Measurements from ENCODE around the gene NTRK3.
"Not testable (repeated sequence)": the region's sequence is repeated elsewhere in the genome, so short reads cannot be mapped to it uniquely, and the experiment has no call there.

The NTRK3 gene

GRCh38 chr15:87846746-87847145 lies 409.8 kb downstream of the NTRK3 start:
- Histone ChIP-seq H3K9ac (ENCODE audit: insufficient read length) (no peak overlapping the region), H3K4me3 (no peak overlapping the region), H3K27ac (no peak overlapping the region), H3K9me3 (ENCODE audit: low read depth, low read length) (no peaks in the 10 kb centered on the region), H3K36me3 (ENCODE audit: insufficient read depth, low read length) (no peaks in the 10 kb centered on the region)
- TF ChIP-seq EZH2 (IDR thresholded peaks at IDR 0.05) (no peak), FOXP2 (optimal IDR thresholded peaks at IDR 0.05; ENCODE audit: control extremely low read depth, extremely low read length, insufficient read depth) (no peak), POLR2AphosphoS5 (IDR thresholded peaks at IDR 0.05; ENCODE audit: borderline replicate concordance, low read depth, low read length) (no peak)
- no peak for DNase-seq (ENCODE audit: low read depth, low spot score)

- no peak for DNase-seq (ENCODE audit: low read depth, low spot score)
- TF ChIP-seq EZH2 (IDR thresholded peaks at IDR 0.05) (no peak), POLR2AphosphoS5 (IDR thresholded peaks at IDR 0.05; ENCODE audit: borderline replicate concordance, low read depth, low read length) (no peak), FOXP2 (optimal IDR thresholded peaks at IDR 0.05; ENCODE audit: control extremely low read depth, extremely low read length, insufficient read depth) (no peak)
Observed at GRCh38 chr15:87843312-87843711, 413.2 kb downstream of the NTRK3 start.

GRCh38 chr15:87841426-87841998 lies 415.0 kb downstream of the NTRK3 start:
- H3K9me3 ChIP-seq (ENCODE audit: low read depth, low read length), result no peaks in the 10 kb centered on the region
- H3K36me3 ChIP-seq (ENCODE audit: insufficient read depth, low read length), result no peaks in the 10 kb centered on the region
- TF ChIP-seq POLR2AphosphoS5 (IDR thresholded peaks at IDR 0.05; ENCODE audit: borderline replicate concordance, low read depth, low read length), result no peak
- no peak for TF ChIP-seq FOXP2 (optimal IDR thresholded peaks at IDR 0.05; ENCODE audit: control extremely low read depth, extremely low read length, insufficient read depth)
- DNase-seq (ENCODE audit: low read depth, low spot score), result no peak
- H3K9ac ChIP-seq (ENCODE audit: insufficient read length), result no peak overlapping the region
- no peak overlapping the region for H3K4me3 ChIP-seq
- H3K27ac ChIP-seq, result no peak overlapping the region

More at GRCh38 chr15:87843312-87843711, 413.2 kb downstream of the NTRK3 start:
- Histone ChIP-seq H3K27ac (no peak overlapping the region), H3K9ac (ENCODE audit: insufficient read length) (no peak overlapping the region), H3K36me3 (ENCODE audit: insufficient read depth, low read length) (no peaks in the 10 kb centered on the region), H3K9me3 (ENCODE audit: low read depth, low read length) (no peaks in the 10 kb centered on the region), H3K4me3 (no peak overlapping the region)

GRCh38 chr15:87835830-87836229 lies 420.7 kb downstream of the NTRK3 start:
- not testable (repeated sequence) for H3K36me3 ChIP-seq (ENCODE audit: insufficient read depth, low read length); H3K4me3 ChIP-seq; H3K9ac ChIP-seq (ENCODE audit: insufficient read length); H3K9me3 ChIP-seq (ENCODE audit: low read depth, low read length); H3K27ac ChIP-seq; DNase-seq (ENCODE audit: low read depth, low spot score)

GRCh38 chr15:87833333-87833732 lies 423.2 kb downstream of the NTRK3 start:
- not testable (repeated sequence) for H3K9ac ChIP-seq (ENCODE audit: insufficient read length); H3K27ac ChIP-seq; H3K9me3 ChIP-seq (ENCODE audit: low read depth, low read length); H3K36me3 ChIP-seq (ENCODE audit: insufficient read depth, low read length); H3K4me3 ChIP-seq; DNase-seq (ENCODE audit: low read depth, low spot score)

- DNase-seq (ENCODE audit: low read depth, low spot score), result no peak
- no peak overlapping the region for H3K4me3 ChIP-seq
- H3K36me3 ChIP-seq (ENCODE audit: insufficient read depth, low read length), result no peaks in the 10 kb centered on the region
- H3K9ac ChIP-seq (ENCODE audit: insufficient read length), result no peak overlapping the region
- H3K9me3 ChIP-seq (ENCODE audit: low read depth, low read length), result no peaks in the 10 kb centered on the region
- TF ChIP-seq FOXP2 (optimal IDR thresholded peaks at IDR 0.05; ENCODE audit: control extremely low read depth, extremely low read length, insufficient read depth) (no peak), EZH2 (IDR thresholded peaks at IDR 0.05) (no peak), POLR2AphosphoS5 (IDR thresholded peaks at IDR 0.05; ENCODE audit: borderline replicate concordance, low read depth, low read length) (no peak)
- H3K27ac ChIP-seq, result no peak overlapping the region
Observed at GRCh38 chr15:87829332-87830050, 427.0 kb downstream of the NTRK3 start.

- no peak overlapping the region for H3K4me3 ChIP-seq
- no peak for TF ChIP-seq FOXP2 (optimal IDR thresholded peaks at IDR 0.05; ENCODE audit: control extremely low read depth, extremely low read length, insufficient read depth)
- no peak for TF ChIP-seq EZH2 (IDR thresholded peaks at IDR 0.05)
- no peak for TF ChIP-seq POLR2AphosphoS5 (IDR thresholded peaks at IDR 0.05; ENCODE audit: borderline replicate concordance, low read depth, low read length)
- no peak overlapping the region for H3K9ac ChIP-seq (ENCODE audit: insufficient read length)
Observed at GRCh38 chr15:87828608-87829007, 427.9 kb downstream of the NTRK3 start.

GRCh38 chr15:87827131-87827530 lies 429.4 kb downstream of the NTRK3 start:
- Histone ChIP-seq H3K27ac (no peak overlapping the region), H3K36me3 (ENCODE audit: insufficient read depth, low read length) (no peaks in the 10 kb centered on the region), H3K9ac (ENCODE audit: insufficient read length) (no peak overlapping the region), H3K9me3 (ENCODE audit: low read depth, low read length) (no peaks in the 10 kb centered on the region), H3K4me3 (no peak overlapping the region)
- no peak for DNase-seq (ENCODE audit: low read depth, low spot score)
- TF ChIP-seq FOXP2 (optimal IDR thresholded peaks at IDR 0.05; ENCODE audit: control extremely low read depth, extremely low read length, insufficient read depth) (no peak), EZH2 (IDR thresholded peaks at IDR 0.05) (no peak), POLR2AphosphoS5 (IDR thresholded peaks at IDR 0.05; ENCODE audit: borderline replicate concordance, low read depth, low read length) (no peak)

More at GRCh38 chr15:87828608-87829007, 427.9 kb downstream of the NTRK3 start:
- no peaks in the 10 kb centered on the region for H3K36me3 ChIP-seq (ENCODE audit: insufficient read depth, low read length)
- H3K27ac ChIP-seq, result no peak overlapping the region
- no peak for DNase-seq (ENCODE audit: low read depth, low spot score)
- H3K9me3 ChIP-seq (ENCODE audit: low read depth, low read length), result no peaks in the 10 kb centered on the region

- Histone ChIP-seq H3K27ac (no peak overlapping the region), H3K9ac (ENCODE audit: insufficient read length) (no peak overlapping the region), H3K36me3 (ENCODE audit: insufficient read depth, low read length) (no peaks in the 10 kb centered on the region), H3K4me3 (no peak overlapping the region), H3K9me3 (ENCODE audit: low read depth, low read length) (no peaks in the 10 kb centered on the region)
- no peak for TF ChIP-seq EZH2 (IDR thresholded peaks at IDR 0.05)
- no peak for TF ChIP-seq FOXP2 (optimal IDR thresholded peaks at IDR 0.05; ENCODE audit: control extremely low read depth, extremely low read length, insufficient read depth)
- TF ChIP-seq POLR2AphosphoS5 (IDR thresholded peaks at IDR 0.05; ENCODE audit: borderline replicate concordance, low read depth, low read length), result no peak
- no peak for DNase-seq (ENCODE audit: low read depth, low spot score)
Observed at GRCh38 chr15:87826119-87826747, 430.3 kb downstream of the NTRK3 start.

Measured in SK-N-MC (cell line).